Measurements from ENCODE around the gene PRORP.

- TF ChIP-seq CTCF (conservative IDR thresholded peaks at IDR 0.05) = no peak
- no peak for TF ChIP-seq ZFX (IDR thresholded peaks at IDR 0.05)
Observed at GRCh38 chr14:35107866-35108265, 14.5 kb upstream of the PRORP start.

Data from C4-2B (cell line).